K562 (cell line): ENCODE data around the gene CEACAM18. TPM values are rescaled to one million over a fixed set of nuclear protein-coding genes. Genes with fewer than 3 reads are reported as not detected.

ENCODE experiments used
- ATAC-seq: fragments of 200-7000 bp; cut with Tn5 transposase; 3 replicates; pipeline ENCODE4 v1.9.1; 2020; ENCODE audit warnings: moderate library complexity
- BruUV-seq: library from RNA; stranded (reverse); fragments of 400-500 nt; replicated peaks from 2 replicates; lab custom pipeline; 2021; lab: Mats Ljungman, UMichigan
- CTCF ChIA-PET: fragments of 300-600 bp; formaldehyde crosslinking; extraction: SDS; loops from one replicate; lab custom pipeline; 2021; ENCODE audit warnings: low intra/inter-chr PET ratio; lab: Yijun Ruan, JAX
- POLR2A ChIA-PET: fragments of 300-600, 350-650 bp; sonication (Branson Sonifier 250); formaldehyde crosslinking; extraction: SDS; loops from one replicate; lab custom pipeline; 2021; ENCODE audit warnings: antibody characterized with exemption, inconsistent platforms; lab: Yijun Ruan, JAX
- DNase-seq, 4 experiments: peaks; one replicate each; pipeline versions ENCODE4 v3.0.0 to v3.0.0-alpha.2; 2011 to 2018; ENCODE audit warnings: low spot score in 3 of 4, mixed read lengths in 3 of 4; ENCODE audit errors: extremely low read depth in 1 of 4
- FAIRE-seq: peaks from 2 replicates; lab custom pipeline; 2011; peaks lifted over from hg19 to GRCh38; lab: Jason Lieb, UNC
- H2AFZ ChIP-seq: 2 replicates; pipeline ENCODE4 v1.6.0; 2011; ENCODE audit warnings: low read depth, low read length, control low read depth, inconsistent platforms
- H3K27ac ChIP-seq: fragments of 200-600 bp; 3 replicates; pipeline ENCODE4 v1.8.0; 2011; ENCODE audit warnings: low read depth, mild to moderate bottlenecking, control low read depth, inconsistent platforms, low read length, moderate library complexity, mixed read lengths; ENCODE audit errors: extremely low read depth
- H3K27me3 ChIP-seq, 2 experiments: fragments of 300-600 bp in 1 of 2; 2 replicates in 1 of 2; 3 replicates in 1 of 2; pipeline versions ENCODE4 v1.6.0 to v1.8.0; 2011; ENCODE audit warnings: inconsistent platforms in 2 of 2, low read length in 2 of 2, mild to moderate bottlenecking in 1 of 2, mixed read lengths in 1 of 2, moderate library complexity in 1 of 2; ENCODE audit not compliant: control insufficient read depth in 2 of 2, insufficient read depth in 2 of 2
- H3K36me3 ChIP-seq: fragments of 300-600 bp; 3 replicates; pipeline ENCODE4 v1.8.0; 2011; ENCODE audit warnings: mild to moderate bottlenecking, low read length, inconsistent platforms; ENCODE audit not compliant: control insufficient read depth, insufficient read depth
- H3K4me1 ChIP-seq, 2 experiments: fragments of 200-600 bp in 1 of 2; replicated peaks in 1 of 2; 2 replicates in 1 of 2; 3 replicates in 1 of 2; pipeline versions ENCODE4 v1.5.1 to v1.8.0; 2011; ENCODE audit warnings: inconsistent platforms in 2 of 2, low read length in 2 of 2, mild to moderate bottlenecking in 1 of 2, mixed read lengths in 1 of 2, moderate library complexity in 1 of 2; ENCODE audit not compliant: control insufficient read depth in 2 of 2, insufficient read depth in 2 of 2
- H3K4me2 ChIP-seq: 2 replicates; pipeline ENCODE4 v1.6.1; 2011; ENCODE audit warnings: low read length, control low read depth, inconsistent platforms, mixed read lengths; ENCODE audit not compliant: insufficient read depth
- H3K4me3 ChIP-seq: fragments of 200-600 bp; sonication (generic), shearing (Covaris generic); 2 replicates; pipeline ENCODE4 v1.5.1; 2016; ENCODE audit warnings: control low read depth, inconsistent platforms
- H3K79me2 ChIP-seq: fragments of 200-600 bp; 3 replicates; pipeline ENCODE4 v1.8.0; 2011; ENCODE audit warnings: low read length, inconsistent platforms; ENCODE audit not compliant: control insufficient read depth, insufficient read depth
- H3K9ac ChIP-seq, 2 experiments: 2 replicates each; pipeline versions ENCODE4 v1.6.0 to v1.6.1; 2011; ENCODE audit warnings: low read depth in 2 of 2, low read length in 2 of 2, control low read depth in 1 of 2, inconsistent platforms in 1 of 2, mild to moderate bottlenecking in 1 of 2, mixed read lengths in 1 of 2; ENCODE audit not compliant: insufficient read depth in 1 of 2
- H3K9me1 ChIP-seq: one replicate; pipeline ENCODE4 v1.6.0; 2011; ENCODE audit warnings: inconsistent platforms, mild to moderate bottlenecking, low read length, moderate library complexity; ENCODE audit not compliant: control insufficient read depth, insufficient read depth
- H3K9me3 ChIP-seq: replicated peaks from 2 replicates; pipeline ENCODE4 v1.5.1; 2011; ENCODE audit warnings: low read depth, low read length, inconsistent platforms; ENCODE audit not compliant: control insufficient read depth, insufficient read depth
- H4K20me1 ChIP-seq: replicated peaks from 2 replicates; pipeline ENCODE4 v1.6.1; 2011; ENCODE audit warnings: low read length, inconsistent platforms, mixed read lengths; ENCODE audit not compliant: control insufficient read depth, insufficient read depth
- CEBPB ChIP-seq: fragments of 450-650 bp; IDR thresholded peaks from 2 replicates; pipeline ENCODE4 v1.6.1; 2016; ENCODE audit warnings: missing genetic modification characterization, missing compliant biosample characterization
- CEBPG ChIP-seq, 3 experiments: fragments of 200-800 bp in 1 of 3; sonication (Bioruptor generic) in 1 of 3; sonication (generic) in 1 of 3; formaldehyde crosslinking in 1 of 3; IDR thresholded peaks in 2 of 3; conservative IDR thresholded peaks in 1 of 3; 2 replicates each; pipeline versions ENCODE4 v1.6.1 to v1.8.0; 2016 to 2022; ENCODE audit warnings: missing compliant biosample characterization in 2 of 3, missing genetic modification characterization in 2 of 3, mild to moderate bottlenecking in 1 of 3, missing genetic modification reagents in 1 of 3
- EGR1 ChIP-seq: fragments of 450-650 bp; conservative IDR thresholded peaks from 2 replicates; pipeline ENCODE4 v1.6.1; 2017; ENCODE audit warnings: mild to moderate bottlenecking
- GTF2E2 ChIP-seq: fragments of 200-800 bp; sonication (Bioruptor generic); IDR thresholded peaks from 2 replicates; pipeline ENCODE4 v1.6.1; 2016; ENCODE audit warnings: missing genetic modification characterization, missing compliant biosample characterization
- KLF10 ChIP-seq: fragments of 250-450 bp; sonication (Bioruptor Pico); IDR thresholded peaks from 2 replicates; pipeline ENCODE4 v1.6.1; 2021; ENCODE audit warnings: matching md5 sums
- NEUROD1 ChIP-seq: fragments of 150-350 bp; IDR thresholded peaks from 2 replicates; pipeline ENCODE4 v1.6.1; 2014; ENCODE audit warnings: borderline replicate concordance, low read length, low read depth; ENCODE audit not compliant: partially characterized antibody
- PATZ1 ChIP-seq: fragments of 250-450 bp; sonication (Bioruptor Pico); IDR thresholded peaks from 2 replicates; pipeline ENCODE4 v1.5.0; 2020; ENCODE audit warnings: mild to moderate bottlenecking, borderline replicate concordance
- PHF20 ChIP-seq: fragments of 450-650 bp; IDR thresholded peaks from 2 replicates; pipeline ENCODE4 v1.6.1; 2018; ENCODE audit not compliant: partially characterized antibody
- WGBS: fragments of 100-300 bp; shearing (Covaris generic); methylation state at CpG from one replicate; pipeline ENCODE4 v1.1.6; 2016; ENCODE audit warnings: low coverage, mixed read lengths; ENCODE audit not compliant: insufficient coverage; ENCODE audit errors: missing lambda C conversion rate; 5-methylcytosine and 5-hydroxymethylcytosine counted together
- in situ Hi-C: fragments of 300-500 bp; cut with MboI; formaldehyde crosslinking; loops from 4 replicates; pipeline ENCODE4 v1.15.0; 2018; ENCODE audit warnings: inconsistent platforms, mixed read lengths
- intact Hi-C: fragments of 100-400 bp; cut with micrococcal nuclease; formaldehyde crosslinking; loops from 2 replicates; pipeline ENCODE4 v1.14.2; 2022
- polyA plus RNA-seq, 8 experiments: library from polyadenylated mRNA; depleted of rRNA in 4 of 8; stranded (reverse) in 5 of 8; unstranded in 3 of 8; fragments of >200 nt; fragmentation: Nextera tagmentation in 2 of 8; fragmentation: Illumina TruSeq in 1 of 8; extraction: Ambion mirVana in 2 of 8; extraction: Trizol in 1 of 8; gene quantifications; 2 replicates each; pipeline versions ENCODE4 v1.2.1 to v1.2.3, GENCODE V29; 2011 to 2014; ENCODE audit warnings: inconsistent platforms in 1 of 8, missing spikeins in 1 of 8
- total RNA-seq, 7 experiments: library from RNA; depleted of rRNA in 6 of 7; stranded (reverse); fragments of >200 nt in 6 of 7; fragmentation: Illumina TruSeq in 2 of 7; extraction: Trizol in 2 of 7; gene quantifications; 2 replicates each; pipeline versions ENCODE4 v1.2.1 to v1.2.3, GENCODE V29; 2011 to 2021; ENCODE audit warnings: low replicate concordance in 1 of 7

Gene CEACAM18
- total and polyA plus RNA-seq, 9 of the 15 experiments (the other 6 are each of a cell fraction or from before 2014, with no cell fraction given), result 0.08 to 0.24 (median 0.15) TPM; not detected in 3

DNA sequence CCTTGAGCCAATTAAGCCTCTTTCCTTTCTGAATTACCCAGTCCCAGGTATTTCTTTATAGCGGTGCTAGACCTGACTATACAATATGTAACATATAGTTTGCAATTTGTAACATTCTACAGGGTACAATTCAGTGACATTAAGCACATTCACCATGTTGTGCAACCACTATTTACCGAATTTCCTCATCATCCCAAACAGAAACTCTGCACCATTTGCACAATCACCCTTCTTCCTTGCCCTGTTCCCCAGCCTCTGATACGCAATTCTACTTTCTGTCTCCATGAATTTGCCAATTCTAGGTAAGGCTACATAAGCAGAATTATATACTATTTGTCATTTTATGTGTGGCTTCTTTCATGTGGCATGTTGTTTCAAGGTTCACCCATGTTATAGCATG lies 47.2 kb upstream of the CEACAM18 start:
- Histone ChIP-seq H3K4me1 (peaks cover 4 to 5% of the 10 kb centered on the region in 2 experiments; a peak in 3 of 5 replicates), H3K27me3 (no peaks in the 10 kb centered on the region), H4K20me1 (no peaks in the 10 kb centered on the region), H3K27ac (no peak overlapping the region), H3K79me2 (no peaks in the 10 kb centered on the region), H3K4me2 (no peak overlapping the region), H3K9me1 (no peaks in the 10 kb centered on the region)
- WGBS, result 13% methylated on average over 3 of the region's 3 CpGs
- in situ Hi-C loops, result no loop called here
- no peak for ATAC-seq
- CTCF ChIA-PET, result interaction anchor here (0.8 kb wide), 1 partner anchor 226 kb away, joined by 3 read pairs; no protein-coding TSS in a partner anchor
- no peak for FAIRE-seq
- TF ChIP-seq GTF2E2 (tag), result no peak
- no peak for TF ChIP-seq PATZ1
- TF ChIP-seq KLF10 (CRISPR knock-in tag), result no peak
- no peak for TF ChIP-seq EGR1
- peak; percentile 85 for TF ChIP-seq CEBPB (tag)
- no peak for TF ChIP-seq CEBPG (CRISPR knock-in tag; IDR thresholded peaks at IDR 0.05)
- peak; percentile 23 to 53; a peak in 3 of 4 replicates for TF ChIP-seq CEBPG (tag; conservative IDR thresholded peaks at IDR 0.05 in 1 of 2, IDR thresholded peaks at IDR 0.05 in 1 of 2)
- no peak for TF ChIP-seq NEUROD1
- no peak for TF ChIP-seq PHF20
- TF ChIP-seq, all 486 proteins: peak for 2
- POLR2A ChIA-PET, result no interaction called here
- no peak overlapping the region for H3K4me3 ChIP-seq
- no peaks in the 10 kb centered on the region for H3K36me3 ChIP-seq
- no TSS peak for BruUV-seq
- no peaks in the 10 kb centered on the region; the same call in 1 of the 2 replicates for H3K9me3 ChIP-seq
- DNase-seq, result no peak
- intact Hi-C loops, result no loop called here
- H3K9ac ChIP-seq, result no peak overlapping the region
- H2AFZ ChIP-seq, result no peak overlapping the region
